Spinal cord (tissue), 10 donors: ENCODE measurements around the gene KCTD1. TPM values are rescaled to one million over a fixed set of nuclear protein-coding genes. Genes with fewer than 3 reads are reported as not detected.

Experiments used
- DNase-seq, 6 donors: peaks; one replicate each; pipeline versions ENCODE4 v3.0.0 to v3.0.0-alpha.2; 2013 to 2015; ENCODE audit warnings: low spot score in 6 of 6, low read depth in 4 of 6
- H3K27ac ChIP-seq: one replicate; pipeline ENCODE4 v1.5.1; 2013; ENCODE audit warnings: low read depth, low read length, control low read depth
- H3K27me3 ChIP-seq: one replicate; pipeline ENCODE4 v1.6.1; 2013; ENCODE audit warnings: low read length; ENCODE audit not compliant: control insufficient read depth, insufficient read depth
- H3K36me3 ChIP-seq: one replicate; pipeline ENCODE4 v1.6.1; 2013; ENCODE audit warnings: low read length; ENCODE audit not compliant: control insufficient read depth, insufficient read depth
- H3K4me1 ChIP-seq: one replicate; pipeline ENCODE4 v1.6.1; 2013; ENCODE audit warnings: low read length; ENCODE audit not compliant: control insufficient read depth, insufficient read depth
- H3K4me3 ChIP-seq: one replicate; pipeline ENCODE4 v1.5.1; 2013; ENCODE audit warnings: low read depth, low read length, control low read depth
- H3K9me3 ChIP-seq: one replicate; pipeline ENCODE4 v1.6.1; 2013; ENCODE audit warnings: low read length; ENCODE audit not compliant: control insufficient read depth, insufficient read depth
- WGBS: methylation state at CpG from one replicate; pipeline ENCODE4 v1.1.5; 2013; ENCODE audit warnings: missing lambda C conversion rate; ENCODE audit not compliant: insufficient coverage; 5-methylcytosine and 5-hydroxymethylcytosine counted together
- polyA plus RNA-seq, 2 donors: library from polyadenylated mRNA; unstranded; fragments of 120-200 nt; gene quantifications; one replicate each; pipeline ENCODE4 v1.2.1, GENCODE V29; 2013; ENCODE audit not compliant: insufficient read length in 2 of 2
- total RNA-seq, 2 donors: library from RNA; depleted of rRNA in 1 of 2; stranded (reverse); fragments of 120-200 nt in 1 of 2; fragments of >200 nt in 1 of 2; gene quantifications; one replicate each; pipeline versions ENCODE4 v1.2.3 to v1.2.4, GENCODE V29; 2013 to 2014
- donor health status: healthy.

KCTD1 gene
- total and polyA plus RNA-seq, 4 donors: 23.0 to 46.7 (median 33.9) TPM

GRCh38 chr18:26424428-26425147 is 123.8 kb downstream of the KCTD1 start:
- Histone ChIP-seq H3K27ac (no peak overlapping the region), H3K4me3 (no peak overlapping the region), H3K4me1 (no peaks in the 10 kb centered on the region), H3K27me3 (no peaks in the 10 kb centered on the region), H3K36me3 (no peaks in the 10 kb centered on the region), H3K9me3 (no peaks in the 10 kb centered on the region)
- 89% methylated on average over 3 of the region's 4 CpGs for WGBS
- no peak for DNase-seq

- no peak overlapping the region for H3K27ac ChIP-seq
- H3K4me1 ChIP-seq: no peaks in the 10 kb centered on the region
- H3K4me3 ChIP-seq: no peak overlapping the region
- DNase-seq: peak in 1 of 6 donors; percentile 18
- H3K9me3 ChIP-seq: no peaks in the 10 kb centered on the region
- no peaks in the 10 kb centered on the region for H3K27me3 ChIP-seq
- no peaks in the 10 kb centered on the region for H3K36me3 ChIP-seq
- WGBS: 83% methylated on average over 4 of the region's 6 CpGs
Measured at GRCh38 chr18:26422472-26423162, 125.7 kb downstream of the KCTD1 start.

- Histone ChIP-seq H3K27me3 (no peaks in the 10 kb centered on the region), H3K4me3 (no peak overlapping the region), H3K36me3 (no peaks in the 10 kb centered on the region), H3K9me3 (no peaks in the 10 kb centered on the region), H3K27ac (no peak overlapping the region), H3K4me1 (no peaks in the 10 kb centered on the region)
- WGBS: 83% methylated on average over 9 of the region's 9 CpGs
- DNase-seq: no peak
Measured at GRCh38 chr18:26421931-26422330, 126.4 kb downstream of the KCTD1 start.

- Histone ChIP-seq H3K27ac (no peak overlapping the region), H3K4me1 (no peaks in the 10 kb centered on the region), H3K36me3 (no peaks in the 10 kb centered on the region), H3K27me3 (no peaks in the 10 kb centered on the region), H3K4me3 (no peak overlapping the region), H3K9me3 (no peaks in the 10 kb centered on the region)
- DNase-seq: no peak
- WGBS: 92% methylated on average over 6 of the region's 6 CpGs
Measured at GRCh38 chr18:26421503-26421902, 126.8 kb downstream of the KCTD1 start.

GRCh38 chr18:26419746-26420145 is 128.6 kb downstream of the KCTD1 start:
- H3K27ac ChIP-seq: no peak overlapping the region
- H3K4me3 ChIP-seq: no peak overlapping the region
- 61% methylated on average over 9 of the region's 9 CpGs for WGBS
- no peaks in the 10 kb centered on the region for H3K4me1 ChIP-seq
- no peaks in the 10 kb centered on the region for H3K27me3 ChIP-seq
- H3K9me3 ChIP-seq: no peaks in the 10 kb centered on the region
- no peaks in the 10 kb centered on the region for H3K36me3 ChIP-seq
- DNase-seq: no peak

- DNase-seq: no peak
- 97% methylated on average over 4 of the region's 4 CpGs for WGBS
- H3K4me1 ChIP-seq: no peaks in the 10 kb centered on the region
- no peak overlapping the region for H3K27ac ChIP-seq
- no peaks in the 10 kb centered on the region for H3K27me3 ChIP-seq
- H3K4me3 ChIP-seq: no peak overlapping the region
- no peaks in the 10 kb centered on the region for H3K9me3 ChIP-seq
- H3K36me3 ChIP-seq: no peaks in the 10 kb centered on the region
Measured at GRCh38 chr18:26418225-26418624, 130.1 kb downstream of the KCTD1 start.

- WGBS: 100% methylated on average over 3 of the region's 12 CpGs
- no peaks in the 10 kb centered on the region for H3K4me1 ChIP-seq
- H3K4me3 ChIP-seq: no peak overlapping the region
- no peaks in the 10 kb centered on the region for H3K9me3 ChIP-seq
- no peaks in the 10 kb centered on the region for H3K27me3 ChIP-seq
- H3K27ac ChIP-seq: no peak overlapping the region
- DNase-seq: no peak
- H3K36me3 ChIP-seq: no peaks in the 10 kb centered on the region
Measured at GRCh38 chr18:26417190-26417589, 131.2 kb downstream of the KCTD1 start.

GRCh38 chr18:26416652-26417150 is 131.7 kb downstream of the KCTD1 start:
- no peaks in the 10 kb centered on the region for H3K36me3 ChIP-seq
- H3K4me1 ChIP-seq: no peaks in the 10 kb centered on the region

GRCh38 chr18:26415631-26416030 is 132.7 kb downstream of the KCTD1 start:
- Histone ChIP-seq H3K4me1 (no peaks in the 10 kb centered on the region), H3K27me3 (no peaks in the 10 kb centered on the region), H3K4me3 (no peak overlapping the region), H3K27ac (no peak overlapping the region), H3K36me3 (no peaks in the 10 kb centered on the region), H3K9me3 (no peaks in the 10 kb centered on the region)
- 68% methylated on average over 4 of the region's 7 CpGs for WGBS
- no peak for DNase-seq

More at GRCh38 chr18:26416652-26417150, 131.7 kb downstream of the KCTD1 start:
- H3K27ac ChIP-seq: no peak overlapping the region
- H3K27me3 ChIP-seq: no peaks in the 10 kb centered on the region
- DNase-seq: no peak
- H3K9me3 ChIP-seq: no peaks in the 10 kb centered on the region
- 71% methylated on average over 4 of the region's 8 CpGs for WGBS
- H3K4me3 ChIP-seq: no peak overlapping the region
